Fibroblast of villous mesenchyme (primary cell): Measurements from ENCODE around the gene DEAF1. TPM values are rescaled to one million over a fixed set of nuclear protein-coding genes. Genes with fewer than 3 reads are reported as not detected.

ENCODE experiments used
- DNase-seq: peaks from one replicate; pipeline ENCODE4 v3.0.0-alpha.2; 2010; ENCODE audit warnings: low read depth
- H3K4me3 ChIP-seq: 2 replicates; pipeline ENCODE4 v1.5.1; 2011; ENCODE audit warnings: low read depth, mild to moderate bottlenecking, low read length
- total RNA-seq: library from RNA; depleted of rRNA; stranded (reverse); fragments of >200 nt; gene quantifications from 2 replicates; pipeline ENCODE4 v1.2.3, GENCODE V29; 2012
- TF ChIP-seq, protein P1 (sequence below): IDR thresholded peaks from 2 replicates; pipeline ENCODE4 v1.5.1; 2012; ENCODE audit warnings: low read depth, mild to moderate bottlenecking, low read length; ENCODE audit not compliant: insufficient read depth

DEAF1 gene
- total RNA-seq, 1 donor = 33.7 TPM

DNA sequence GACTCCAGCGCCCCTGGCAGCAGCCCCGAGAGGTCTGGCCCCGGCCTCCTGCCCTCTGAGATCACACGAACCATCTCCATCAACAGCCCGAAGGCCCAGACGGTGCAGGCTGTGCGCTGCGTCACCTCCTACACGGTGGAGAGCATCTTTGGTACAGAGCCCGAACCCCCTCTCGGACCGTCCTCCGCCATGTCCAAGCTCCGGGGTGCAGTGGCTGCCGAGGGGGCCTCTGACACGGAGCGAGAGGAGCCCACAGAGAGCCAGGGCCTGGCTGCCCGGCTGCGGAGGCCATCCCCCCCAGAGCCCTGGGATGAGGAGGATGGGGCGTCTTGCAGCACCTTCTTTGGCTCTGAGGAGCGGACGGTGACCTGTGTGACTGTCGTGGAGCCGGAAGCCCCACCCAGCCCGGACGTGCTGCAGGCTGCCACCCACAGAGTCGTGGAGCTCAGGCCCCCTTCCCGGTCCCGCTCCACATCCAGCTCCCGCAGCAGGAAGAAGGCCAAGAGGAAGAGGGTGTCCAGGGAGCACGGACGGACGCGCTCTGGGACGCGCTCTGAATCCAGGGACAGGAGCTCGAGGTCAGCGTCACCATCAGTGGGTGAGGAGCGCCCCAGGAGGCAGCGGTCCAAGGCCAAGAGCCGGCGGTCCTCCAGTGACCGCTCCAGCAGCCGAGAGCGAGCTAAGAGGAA, 86.9 kb downstream of the DEAF1 start:
- H3K4me3 ChIP-seq = no peak overlapping the region
- no peak for DNase-seq
- TF ChIP-seq, protein P1, sequence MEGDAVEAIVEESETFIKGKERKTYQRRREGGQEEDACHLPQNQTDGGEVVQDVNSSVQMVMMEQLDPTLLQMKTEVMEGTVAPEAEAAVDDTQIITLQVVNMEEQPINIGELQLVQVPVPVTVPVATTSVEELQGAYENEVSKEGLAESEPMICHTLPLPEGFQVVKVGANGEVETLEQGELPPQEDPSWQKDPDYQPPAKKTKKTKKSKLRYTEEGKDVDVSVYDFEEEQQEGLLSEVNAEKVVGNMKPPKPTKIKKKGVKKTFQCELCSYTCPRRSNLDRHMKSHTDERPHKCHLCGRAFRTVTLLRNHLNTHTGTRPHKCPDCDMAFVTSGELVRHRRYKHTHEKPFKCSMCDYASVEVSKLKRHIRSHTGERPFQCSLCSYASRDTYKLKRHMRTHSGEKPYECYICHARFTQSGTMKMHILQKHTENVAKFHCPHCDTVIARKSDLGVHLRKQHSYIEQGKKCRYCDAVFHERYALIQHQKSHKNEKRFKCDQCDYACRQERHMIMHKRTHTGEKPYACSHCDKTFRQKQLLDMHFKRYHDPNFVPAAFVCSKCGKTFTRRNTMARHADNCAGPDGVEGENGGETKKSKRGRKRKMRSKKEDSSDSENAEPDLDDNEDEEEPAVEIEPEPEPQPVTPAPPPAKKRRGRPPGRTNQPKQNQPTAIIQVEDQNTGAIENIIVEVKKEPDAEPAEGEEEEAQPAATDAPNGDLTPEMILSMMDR = no peak

DNA sequence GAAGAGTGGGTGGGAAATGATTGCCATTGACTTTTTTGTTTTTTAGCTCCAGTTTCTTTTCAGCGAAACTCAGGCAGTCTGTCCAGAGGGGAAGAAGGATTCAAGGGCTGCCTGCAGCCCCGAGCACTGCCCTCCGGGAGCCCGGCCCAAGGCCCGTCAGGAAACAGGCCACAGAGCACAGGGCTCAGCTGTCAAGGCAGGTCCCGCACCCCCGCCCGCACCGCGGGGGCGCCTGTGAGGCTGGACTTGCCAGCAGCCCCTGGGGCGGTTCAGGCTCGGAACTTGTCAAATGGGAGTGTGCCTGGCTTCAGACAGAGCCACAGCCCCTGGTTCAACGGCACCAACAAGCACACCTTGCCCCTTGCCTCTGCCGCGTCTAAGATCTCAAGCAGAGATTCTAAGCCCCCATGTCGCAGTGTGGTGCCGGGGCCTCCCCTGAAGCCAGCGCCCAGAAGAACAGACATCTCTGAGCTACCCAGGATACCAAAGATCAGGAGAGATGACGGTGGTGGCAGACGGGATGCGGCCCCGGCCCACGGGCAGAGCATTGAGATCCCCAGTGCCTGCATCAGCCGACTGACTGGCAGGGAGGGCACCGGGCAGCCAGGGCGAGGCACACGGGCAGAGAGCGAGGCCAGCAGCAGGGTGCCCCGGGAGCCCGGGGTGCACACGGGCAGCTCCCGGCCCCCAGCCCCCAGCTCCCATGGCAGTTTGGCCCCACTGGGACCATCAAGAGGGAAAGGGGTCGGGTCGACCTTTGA, 87.8 kb downstream of the DEAF1 start:
- TF ChIP-seq, protein P1 = no peak
- no peak for DNase-seq
- H3K4me3 ChIP-seq = no peak overlapping the region

- DNase-seq = peak; percentile 71
- TF ChIP-seq, protein P1 = no peak
- H3K4me3 ChIP-seq = no peak overlapping the region
Observed at GRCh38 chr11:606245-606644, 88.8 kb downstream of the DEAF1 start.

GRCh38 chr11:605286-606129, 89.5 kb downstream of the DEAF1 start:
- TF ChIP-seq, protein P1 = no peak
- no peak overlapping the region for H3K4me3 ChIP-seq
- no peak for DNase-seq

DNA sequence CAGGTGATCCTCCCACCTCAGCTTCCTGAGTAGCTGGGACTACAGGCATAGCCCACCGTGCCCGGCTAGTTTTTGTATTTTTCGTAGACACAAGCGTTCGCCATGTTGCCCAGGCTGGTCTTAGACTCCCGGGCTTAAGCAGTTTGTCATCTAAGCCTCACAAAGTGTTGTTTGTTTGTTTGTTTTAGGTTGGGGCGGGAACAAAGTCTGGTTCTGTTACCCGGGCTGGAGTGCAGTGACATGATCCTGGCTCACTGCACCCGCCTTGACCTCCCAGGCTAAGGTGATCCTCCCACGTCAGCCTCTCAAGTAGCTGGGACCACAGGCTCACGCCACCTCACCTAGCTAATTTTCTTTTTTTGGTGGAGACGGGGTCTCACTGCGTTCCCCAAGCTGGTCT, 91.9 kb downstream of the DEAF1 start:
- no peak overlapping the region for H3K4me3 ChIP-seq
- TF ChIP-seq, protein P1 = no peak
- DNase-seq = no peak

- TF ChIP-seq, protein P1 = no peak
- no peak overlapping the region for H3K4me3 ChIP-seq
- DNase-seq = no peak
Observed at GRCh38 chr11:601573-602245, 93.3 kb downstream of the DEAF1 start.
